MM.1S (cell line): ENCODE results near the gene CC2D2A.

Source experiments
- CTCF ChIP-seq: fragments of 300-600 bp; sonication (generic); IDR thresholded peaks from 2 replicates; pipeline ENCODE4 v1.5.1; 2016; ENCODE audit warnings: antibody characterized with exemption, low read length, mixed read lengths
- EZH2 ChIP-seq: fragments of 300-600 bp; sonication (generic); optimal IDR thresholded peaks from 2 replicates; pipeline ENCODE3; 2017; ENCODE audit warnings: low read depth, mild to moderate bottlenecking, antibody characterized with exemption, low read length, mixed read lengths
- EZH2phosphoT487 ChIP-seq: fragments of 300-600 bp; sonication (generic); IDR thresholded peaks from 2 replicates; pipeline ENCODE4 v1.6.1; 2018; ENCODE audit warnings: antibody characterized with exemption, low read length

- TF ChIP-seq CTCF (no peak), EZH2 (no peak), EZH2phosphoT487 (no peak)
Measured at GRCh38 chr4:15481961-15482745, 12.5 kb downstream of the CC2D2A start.
